HCT116 (cell line): ENCODE measurements around the gene CNTN4. TPM values are rescaled to one million over a fixed set of nuclear protein-coding genes. Genes with fewer than 3 reads are reported as not detected.

Experiments used
- ATAC-seq: fragments of 200-7000 bp; cut with Tn5 transposase; 2 replicates; pipeline ENCODE4 v1.9.1; 2020; ENCODE audit warnings: mild to moderate bottlenecking, moderate library complexity
- BruUV-seq: library from RNA; stranded (reverse); fragments of 400-500 nt; replicated peaks from 2 replicates; lab custom pipeline; 2021; lab: Mats Ljungman, UMichigan
- CTCF ChIA-PET: fragments of 300-600 bp; sonication (Branson Sonifier 250); formaldehyde crosslinking; loops from one replicate; lab custom pipeline; 2021; ENCODE audit warnings: antibody characterized with exemption; lab: Charles Lee
- POLR2A ChIA-PET: fragments of 300-600, 350-600 bp; sonication (Branson Sonifier 250); formaldehyde crosslinking; loops from one replicate; lab custom pipeline; 2021; ENCODE audit warnings: antibody characterized with exemption; lab: Charles Lee
- RAD21 ChIA-PET, 2 experiments: fragments of 300-600 bp; sonication (Branson Sonifier 250); formaldehyde crosslinking; loops; one replicate each; lab custom pipeline; 2023; ENCODE audit warnings: low total read pairs in 2 of 2; ENCODE audit not compliant: uncharacterized antibody in 2 of 2, unreplicated experiment in 2 of 2, low non-redundant PET in 1 of 2; lab: Charles Lee
- DNase-seq: peaks from one replicate; pipeline ENCODE4 v3.0.0-alpha.2; 2010; ENCODE audit warnings: low read depth, low spot score
- H2AFZ ChIP-seq: fragments of 200-600 bp; shearing (Covaris generic), sonication (generic); 2 replicates; pipeline ENCODE4 v1.6.1; 2017; ENCODE audit warnings: low read depth, mixed run types, mixed read lengths, antibody characterized with exemption, low read length; ENCODE audit not compliant: poor library complexity, severe bottlenecking
- H3K27ac ChIP-seq: 2 replicates; pipeline ENCODE4 v1.5.1; 2012; ENCODE audit warnings: low read depth, low read length
- H3K27me3 ChIP-seq: fragments of 200-600 bp; sonication (generic); 2 replicates; pipeline ENCODE4 v1.6.1; 2016; ENCODE audit warnings: mixed run types, low read length, mixed read lengths; ENCODE audit not compliant: insufficient read depth
- H3K36me3 ChIP-seq, 2 experiments: fragments of 200-500 bp in 1 of 2; fragments of 200-600 bp in 1 of 2; sonication (Bioruptor generic) in 1 of 2; sonication (generic) in 1 of 2; 2 replicates each; pipeline versions ENCODE4 v1.5.1 to v1.6.1; 2014 to 2016; ENCODE audit warnings: low read length in 2 of 2, inconsistent platforms in 1 of 2, mixed read lengths in 1 of 2, mixed run types in 1 of 2; ENCODE audit not compliant: insufficient read depth in 2 of 2, control insufficient read depth in 1 of 2
- H3K4me1 ChIP-seq, 2 experiments: fragments of 200-600 bp in 1 of 2; sonication (generic) in 1 of 2; 2 replicates each; pipeline versions ENCODE4 v1.5.1 to v1.6.1; 2012 to 2017; ENCODE audit warnings: low read length in 2 of 2, inconsistent platforms in 1 of 2, mild to moderate bottlenecking in 1 of 2, mixed read lengths in 1 of 2, mixed run types in 1 of 2, moderate library complexity in 1 of 2; ENCODE audit not compliant: insufficient read depth in 2 of 2, control insufficient read depth in 1 of 2
- H3K4me2 ChIP-seq: fragments of 200-600 bp; sonication (generic); 2 replicates; pipeline ENCODE4 v1.6.1; 2017; ENCODE audit warnings: mixed run types, low read length, mixed read lengths
- H3K4me3 ChIP-seq, 2 experiments: fragments of 200-600 bp in 1 of 2; sonication (generic) in 1 of 2; replicated peaks in 1 of 2; 2 replicates each; pipeline ENCODE4 v1.5.1; 2011 to 2016; ENCODE audit warnings: low read length in 2 of 2, control low read depth in 1 of 2, low read depth in 1 of 2, mild to moderate bottlenecking in 1 of 2, mixed read lengths in 1 of 2, mixed run types in 1 of 2
- H3K79me2 ChIP-seq: fragments of 200-600 bp; sonication (generic); 2 replicates; pipeline ENCODE4 v1.6.1; 2017; ENCODE audit warnings: mild to moderate bottlenecking, mixed run types, low read length, moderate library complexity, mixed read lengths; ENCODE audit not compliant: insufficient read depth
- H3K9ac ChIP-seq: fragments of 200-600 bp; sonication (generic); 2 replicates; pipeline ENCODE4 v1.6.1; 2016; ENCODE audit warnings: low read length, mixed read lengths
- H3K9me2 ChIP-seq: fragments of 200-600 bp; sonication (generic), shearing (Covaris generic); 2 replicates; pipeline ENCODE4 v1.6.1; 2017; ENCODE audit warnings: mixed run types, mild to moderate bottlenecking, moderate library complexity; ENCODE audit not compliant: insufficient read depth
- H3K9me3 ChIP-seq, 2 experiments: fragments of 200-500 bp in 1 of 2; fragments of 200-600 bp in 1 of 2; sonication (Bioruptor generic) in 1 of 2; sonication (generic) in 1 of 2; 2 replicates each; pipeline ENCODE4 v1.6.1; 2014 to 2017; ENCODE audit warnings: low read length in 2 of 2, mixed read lengths in 2 of 2, inconsistent platforms in 1 of 2, low read depth in 1 of 2, mild to moderate bottlenecking in 1 of 2, mixed run types in 1 of 2, moderate library complexity in 1 of 2; ENCODE audit not compliant: control insufficient read depth in 1 of 2, insufficient read depth in 1 of 2
- H4K20me1 ChIP-seq: fragments of 200-600 bp; sonication (generic), shearing (Covaris generic); 2 replicates; pipeline ENCODE4 v1.6.1; 2017; ENCODE audit warnings: mixed run types, mild to moderate bottlenecking, moderate library complexity; ENCODE audit not compliant: insufficient read depth
- CBX3 ChIP-seq: IDR thresholded peaks from 2 replicates; pipeline ENCODE4 v1.6.1; 2012; ENCODE audit warnings: low read depth
- CEBPB ChIP-seq: IDR thresholded peaks from 2 replicates; pipeline ENCODE4 v1.6.1; 2012; ENCODE audit warnings: low read depth
- CTCF ChIP-seq, 3 experiments: fragments of 200-600 bp in 1 of 3; sonication (generic) in 1 of 3; IDR thresholded peaks in 2 of 3; conservative IDR thresholded peaks in 1 of 3; 2 replicates each; pipeline ENCODE4 v1.5.1; 2012 to 2017; ENCODE audit warnings: low read depth in 2 of 3, low read length in 2 of 3, antibody characterized with exemption in 1 of 3, borderline replicate concordance in 1 of 3, control low read depth in 1 of 3, mild to moderate bottlenecking in 1 of 3, mixed read lengths in 1 of 3, mixed run types in 1 of 3, moderate library complexity in 1 of 3; ENCODE audit not compliant: insufficient read depth in 1 of 3
- EGR1 ChIP-seq: IDR thresholded peaks from 2 replicates; pipeline ENCODE4 v1.6.1; 2012; ENCODE audit warnings: low read depth
- ELF1 ChIP-seq: IDR thresholded peaks from 2 replicates; pipeline ENCODE4 v1.6.1; 2012; ENCODE audit warnings: low read depth, borderline replicate concordance
- MAX ChIP-seq: IDR thresholded peaks from 2 replicates; pipeline ENCODE4 v1.6.1; 2012
- POLR2AphosphoS5 ChIP-seq: IDR thresholded peaks from 2 replicates; pipeline ENCODE4 v1.6.1; 2011; ENCODE audit warnings: mild to moderate bottlenecking, low read depth, low read length, moderate library complexity
- REST ChIP-seq: IDR thresholded peaks from 2 replicates; pipeline ENCODE4 v1.6.1; 2012; ENCODE audit warnings: low read depth
- SIN3A ChIP-seq: IDR thresholded peaks from 2 replicates; pipeline ENCODE4 v1.6.1; 2012; ENCODE audit warnings: low read depth
- TCF7L2 ChIP-seq: IDR thresholded peaks from 2 replicates; pipeline ENCODE4 v1.7.0; 2011; ENCODE audit warnings: borderline replicate concordance, inconsistent platforms; ENCODE audit not compliant: insufficient read depth, insufficient read length; ENCODE audit errors: extremely low read depth
- YY1 ChIP-seq: IDR thresholded peaks from 2 replicates; pipeline ENCODE4 v1.6.1; 2011; ENCODE audit warnings: low read length, low read depth, moderate library complexity, mild to moderate bottlenecking; ENCODE audit not compliant: insufficient replicate concordance; ENCODE audit errors: extremely low read depth
- ZBTB33 ChIP-seq: IDR thresholded peaks from 2 replicates; pipeline ENCODE4 v1.6.1; 2011; ENCODE audit warnings: mild to moderate bottlenecking, low read length, moderate library complexity; ENCODE audit not compliant: insufficient replicate concordance; ENCODE audit errors: extremely low read depth
- ZFX ChIP-seq: fragments of 450-650 bp; IDR thresholded peaks from 2 replicates; pipeline ENCODE4 v1.6.1; 2017
- intact Hi-C: fragments of 100-400 bp; cut with micrococcal nuclease; formaldehyde crosslinking; loops from 2 replicates; pipeline ENCODE4 v1.10.0; 2022
- total RNA-seq: library from RNA; stranded (reverse); gene quantifications from one replicate; pipeline ENCODE4 v1.2.1, GENCODE V29; 2021; ENCODE audit not compliant: unreplicated experiment

Gene CNTN4
- total RNA-seq, 1 experiment from 2014 or later: not detected

- Histone ChIP-seq H3K9me3 (no peaks in the 10 kb centered on the region), H3K9me2 (no peaks in the 10 kb centered on the region), H3K9ac (no peak overlapping the region), H3K27ac (no peak overlapping the region), H3K27me3 (no peaks in the 10 kb centered on the region), H3K4me3 (no peak overlapping the region), H3K36me3 (no peaks in the 10 kb centered on the region), H3K4me1 (no peaks in the 10 kb centered on the region), H3K4me2 (no peak overlapping the region), H2AFZ (no peak overlapping the region), H3K79me2 (no peaks in the 10 kb centered on the region), H4K20me1 (no peaks in the 10 kb centered on the region)
- BruUV-seq: no TSS peak
- RAD21 ChIA-PET: no interaction called here
- POLR2A ChIA-PET: no interaction called here
- CTCF ChIA-PET: no interaction called here
- intact Hi-C loops: no loop called here
- DNase-seq (no peak), ATAC-seq (no peak)
- TF ChIP-seq CEBPB: no peak
These were observed 859.9 kb downstream of the CNTN4 start for GRCh38 chr3:2958551-2958950.

- ChIA-PET RAD21 (no interaction called here), CTCF (no interaction called here), POLR2A (no interaction called here)
- no peaks in the 10 kb centered on the region for H3K36me3 ChIP-seq
- intact Hi-C loops: no loop called here
- no peak for ATAC-seq
- H2AFZ ChIP-seq: no peak overlapping the region
- H3K79me2 ChIP-seq: no peaks in the 10 kb centered on the region
- DNase-seq: no peak
- no peaks in the 10 kb centered on the region for H3K27me3 ChIP-seq
- no peak overlapping the region for H3K9ac ChIP-seq
- no peaks in the 10 kb centered on the region for H3K4me1 ChIP-seq
- no peaks in the 10 kb centered on the region for H3K9me3 ChIP-seq
- no peaks in the 10 kb centered on the region for H3K9me2 ChIP-seq
- no peak overlapping the region for H3K27ac ChIP-seq
- H3K4me2 ChIP-seq: no peak overlapping the region
- no TSS peak for BruUV-seq
- H3K4me3 ChIP-seq: no peak overlapping the region
- no peaks in the 10 kb centered on the region for H4K20me1 ChIP-seq
- TF ChIP-seq MAX (no peak), ELF1 (no peak), CTCF (IDR thresholded peaks at IDR 0.05 in 2 of 3, conservative IDR thresholded peaks at IDR 0.05 in 1 of 3; ENCODE audit: borderline replicate concordance in 1 of 3, insufficient read depth in 1 of 3, low read depth in 2 of 3, low read length in 2 of 3) (no peak), POLR2AphosphoS5 (no peak), ZBTB33 (no peak), TCF7L2 (no peak), CBX3 (no peak), SIN3A (no peak), REST (no peak), YY1 (no peak), ZFX (no peak), EGR1 (no peak)
These were observed 862.9 kb downstream of the CNTN4 start for GRCh38 chr3:2961576-2961975.
